Left ventricle myocardium inferior (tissue), 1 donor: Measurements from ENCODE around the gene ENPP7. TPM values are rescaled to one million over a fixed set of nuclear protein-coding genes. Genes with fewer than 3 reads are reported as not detected.

ENCODE experiments used
- DNase-seq: peaks from one replicate; pipeline ENCODE4 v3.0.0-alpha.2; 2020
- H3K27ac ChIP-seq: fragments of 200-600 bp; replicated peaks from 2 replicates; pipeline ENCODE4 v1.8.0; 2021
- H3K27me3 ChIP-seq: fragments of 200-600 bp; 2 replicates; pipeline ENCODE4 v1.8.0; 2021; ENCODE audit warnings: low read depth
- H3K36me3 ChIP-seq: fragments of 200-600 bp; 2 replicates; pipeline ENCODE4 v1.8.0; 2021
- H3K4me1 ChIP-seq: fragments of 200-600 bp; 2 replicates; pipeline ENCODE4 v1.8.0; 2021
- H3K4me3 ChIP-seq: fragments of 200-600 bp; 2 replicates; pipeline ENCODE4 v1.8.0; 2021; ENCODE audit warnings: mild to moderate bottlenecking, moderate library complexity
- H3K9me3 ChIP-seq: fragments of 200-600 bp; replicated peaks from 2 replicates; pipeline ENCODE4 v1.8.0; 2021
- CTCF ChIP-seq: fragments of 200-600 bp; IDR thresholded peaks from 2 replicates; pipeline ENCODE4 v1.8.0; 2021; ENCODE audit warnings: antibody characterized with exemption, mild to moderate bottlenecking, borderline replicate concordance
- intact Hi-C: fragments of 100-400 bp; cut with micrococcal nuclease; formaldehyde crosslinking; loops from one replicate; pipeline ENCODE4 v1.11.0; 2022
- total RNA-seq: library from RNA; stranded (reverse); fragmentation: NEBNext Ultra II Directional; extraction: Animal tissue kit (Norgen Biotek cat#: 25700); gene quantifications from one replicate; pipeline ENCODE4 v1.2.1, GENCODE V29; 2021
- donor health status: DM: no; HTN: yes; CAD: no; lungs with severe emphysema.

ENPP7 gene
- total RNA-seq, 1 donor from 2014 or later = not detected

GRCh38 chr17:79693419-79693818, 37.3 kb upstream of the ENPP7 start:
- H3K27ac ChIP-seq = no peak overlapping the region

GRCh38 chr17:79695293-79695790, 35.4 kb upstream of the ENPP7 start:
- intact Hi-C loops = no loop called here
- Histone ChIP-seq H3K27ac (no peak overlapping the region), H3K4me3 (no peak overlapping the region), H3K36me3 (no peaks in the 10 kb centered on the region), H3K4me1 (peaks cover 25% of the 10 kb centered on the region), H3K9me3 (no peaks in the 10 kb centered on the region), H3K27me3 (peaks cover 49% of the 10 kb centered on the region)
- TF ChIP-seq CTCF = no peak
- DNase-seq = no peak

More at GRCh38 chr17:79693419-79693818, 37.3 kb upstream of the ENPP7 start:
- H3K4me1 ChIP-seq = peaks cover 25% of the 10 kb centered on the region
- no peak overlapping the region for H3K4me3 ChIP-seq
- peaks cover 39% of the 10 kb centered on the region for H3K27me3 ChIP-seq
- DNase-seq = no peak
- H3K9me3 ChIP-seq = no peaks in the 10 kb centered on the region
- intact Hi-C loops = no loop called here
- H3K36me3 ChIP-seq = no peaks in the 10 kb centered on the region
- TF ChIP-seq CTCF = no peak

- Histone ChIP-seq H3K27ac (no peak overlapping the region), H3K27me3 (peaks cover 56% of the 10 kb centered on the region), H3K4me3 (no peak overlapping the region), H3K4me1 (peaks cover 25% of the 10 kb centered on the region), H3K9me3 (no peaks in the 10 kb centered on the region), H3K36me3 (no peaks in the 10 kb centered on the region)
- DNase-seq = no peak
- no peak for TF ChIP-seq CTCF
- intact Hi-C loops = no loop called here
Observed at GRCh38 chr17:79695797-79696609, 34.7 kb upstream of the ENPP7 start.

- peaks cover 56% of the 10 kb centered on the region for H3K27me3 ChIP-seq
- no peaks in the 10 kb centered on the region for H3K9me3 ChIP-seq
- no peak for TF ChIP-seq CTCF
- H3K36me3 ChIP-seq = no peaks in the 10 kb centered on the region
- intact Hi-C loops = no loop called here
- H3K4me1 ChIP-seq = peaks cover 21% of the 10 kb centered on the region
- DNase-seq = no peak
- H3K27ac ChIP-seq = no peak overlapping the region
- no peak overlapping the region for H3K4me3 ChIP-seq
Observed at GRCh38 chr17:79696610-79696982, 34.1 kb upstream of the ENPP7 start.

- no peak for DNase-seq
- intact Hi-C loops = no loop called here
Observed at GRCh38 chr17:79698146-79698846, 32.4 kb upstream of the ENPP7 start.

More at GRCh38 chr17:79698146-79698846, 32.4 kb upstream of the ENPP7 start:
- peaks cover 10% of the 10 kb centered on the region for H3K4me1 ChIP-seq
- no peak for TF ChIP-seq CTCF
- H3K27me3 ChIP-seq = peaks cover 70% of the 10 kb centered on the region
- no peak overlapping the region for H3K4me3 ChIP-seq
- no peaks in the 10 kb centered on the region for H3K9me3 ChIP-seq
- H3K27ac ChIP-seq = no peak overlapping the region
- no peaks in the 10 kb centered on the region for H3K36me3 ChIP-seq
